HL-60 (cell line): ENCODE data around the gene PDGFD.

Source experiments
- POLR2AphosphoS5 ChIP-seq: IDR thresholded peaks from 2 replicates; pipeline ENCODE4 v1.6.1; 2012; ENCODE audit warnings: low read depth
- SPI1 ChIP-seq: IDR thresholded peaks from 2 replicates; pipeline ENCODE4 v1.6.1; 2012; ENCODE audit warnings: low read depth, mild to moderate bottlenecking, borderline replicate concordance
- TF ChIP-seq, protein P1 (sequence below): IDR thresholded peaks from one replicate; pipeline ENCODE4 v1.5.1; 2011; ENCODE audit warnings: low read length, control low read depth, inconsistent platforms; ENCODE audit not compliant: insufficient read depth
- TF ChIP-seq, protein P2 (sequence below): IDR thresholded peaks from 2 replicates; pipeline ENCODE4 v1.6.1; 2012; ENCODE audit warnings: low read depth; ENCODE audit not compliant: insufficient replicate concordance

DNA sequence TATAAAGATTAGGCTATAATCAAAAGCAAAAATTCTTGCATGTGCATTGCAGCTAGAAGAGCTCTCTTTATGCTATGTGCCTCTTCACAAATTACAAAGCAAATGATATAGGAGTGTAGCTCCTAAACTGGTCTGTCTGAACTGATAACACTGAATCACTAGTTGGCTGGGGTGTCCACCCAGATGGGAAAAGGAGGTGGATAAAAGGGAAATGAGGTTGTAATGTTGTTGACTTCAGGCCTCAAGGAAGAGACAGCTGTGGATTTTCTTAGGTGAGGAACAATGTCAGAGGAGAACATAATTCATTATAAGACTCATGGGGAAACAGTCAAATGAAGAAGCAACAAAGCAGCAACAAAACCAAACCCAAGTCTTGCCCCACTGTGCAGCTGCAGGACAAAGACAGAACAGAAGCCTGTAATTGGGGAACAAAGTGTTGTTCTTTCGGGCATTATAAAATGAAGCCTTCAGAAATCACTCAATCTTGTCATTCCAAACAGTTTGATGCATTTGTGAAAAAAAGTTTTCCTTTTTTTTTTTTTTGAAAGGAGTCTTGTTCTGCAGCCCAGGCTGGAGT, 257.6 kb downstream of the PDGFD start:
- TF ChIP-seq, protein P1, sequence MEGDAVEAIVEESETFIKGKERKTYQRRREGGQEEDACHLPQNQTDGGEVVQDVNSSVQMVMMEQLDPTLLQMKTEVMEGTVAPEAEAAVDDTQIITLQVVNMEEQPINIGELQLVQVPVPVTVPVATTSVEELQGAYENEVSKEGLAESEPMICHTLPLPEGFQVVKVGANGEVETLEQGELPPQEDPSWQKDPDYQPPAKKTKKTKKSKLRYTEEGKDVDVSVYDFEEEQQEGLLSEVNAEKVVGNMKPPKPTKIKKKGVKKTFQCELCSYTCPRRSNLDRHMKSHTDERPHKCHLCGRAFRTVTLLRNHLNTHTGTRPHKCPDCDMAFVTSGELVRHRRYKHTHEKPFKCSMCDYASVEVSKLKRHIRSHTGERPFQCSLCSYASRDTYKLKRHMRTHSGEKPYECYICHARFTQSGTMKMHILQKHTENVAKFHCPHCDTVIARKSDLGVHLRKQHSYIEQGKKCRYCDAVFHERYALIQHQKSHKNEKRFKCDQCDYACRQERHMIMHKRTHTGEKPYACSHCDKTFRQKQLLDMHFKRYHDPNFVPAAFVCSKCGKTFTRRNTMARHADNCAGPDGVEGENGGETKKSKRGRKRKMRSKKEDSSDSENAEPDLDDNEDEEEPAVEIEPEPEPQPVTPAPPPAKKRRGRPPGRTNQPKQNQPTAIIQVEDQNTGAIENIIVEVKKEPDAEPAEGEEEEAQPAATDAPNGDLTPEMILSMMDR = no peak
- TF ChIP-seq, protein P2, sequence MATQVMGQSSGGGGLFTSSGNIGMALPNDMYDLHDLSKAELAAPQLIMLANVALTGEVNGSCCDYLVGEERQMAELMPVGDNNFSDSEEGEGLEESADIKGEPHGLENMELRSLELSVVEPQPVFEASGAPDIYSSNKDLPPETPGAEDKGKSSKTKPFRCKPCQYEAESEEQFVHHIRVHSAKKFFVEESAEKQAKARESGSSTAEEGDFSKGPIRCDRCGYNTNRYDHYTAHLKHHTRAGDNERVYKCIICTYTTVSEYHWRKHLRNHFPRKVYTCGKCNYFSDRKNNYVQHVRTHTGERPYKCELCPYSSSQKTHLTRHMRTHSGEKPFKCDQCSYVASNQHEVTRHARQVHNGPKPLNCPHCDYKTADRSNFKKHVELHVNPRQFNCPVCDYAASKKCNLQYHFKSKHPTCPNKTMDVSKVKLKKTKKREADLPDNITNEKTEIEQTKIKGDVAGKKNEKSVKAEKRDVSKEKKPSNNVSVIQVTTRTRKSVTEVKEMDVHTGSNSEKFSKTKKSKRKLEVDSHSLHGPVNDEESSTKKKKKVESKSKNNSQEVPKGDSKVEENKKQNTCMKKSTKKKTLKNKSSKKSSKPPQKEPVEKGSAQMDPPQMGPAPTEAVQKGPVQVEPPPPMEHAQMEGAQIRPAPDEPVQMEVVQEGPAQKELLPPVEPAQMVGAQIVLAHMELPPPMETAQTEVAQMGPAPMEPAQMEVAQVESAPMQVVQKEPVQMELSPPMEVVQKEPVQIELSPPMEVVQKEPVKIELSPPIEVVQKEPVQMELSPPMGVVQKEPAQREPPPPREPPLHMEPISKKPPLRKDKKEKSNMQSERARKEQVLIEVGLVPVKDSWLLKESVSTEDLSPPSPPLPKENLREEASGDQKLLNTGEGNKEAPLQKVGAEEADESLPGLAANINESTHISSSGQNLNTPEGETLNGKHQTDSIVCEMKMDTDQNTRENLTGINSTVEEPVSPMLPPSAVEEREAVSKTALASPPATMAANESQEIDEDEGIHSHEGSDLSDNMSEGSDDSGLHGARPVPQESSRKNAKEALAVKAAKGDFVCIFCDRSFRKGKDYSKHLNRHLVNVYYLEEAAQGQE = no peak
- no peak for TF ChIP-seq POLR2AphosphoS5
- no peak for TF ChIP-seq SPI1
